Glutamatergic neuron (in vitro differentiated cells): ENCODE data around the gene VWA8. TPM values are rescaled to one million over a fixed set of nuclear protein-coding genes. Genes with fewer than 3 reads are reported as not detected.

Experiments
- DNase-seq: peaks from one replicate; pipeline ENCODE4 v3.0.0; 2022
- H3K27ac Mint-ChIP-seq: one replicate; pipeline ENCODE4 v1.8.0; 2020; ENCODE audit warnings: mild to moderate bottlenecking, mixed read lengths, inconsistent platforms; ENCODE audit not compliant: unreplicated experiment
- H3K27me3 Mint-ChIP-seq: one replicate; pipeline ENCODE4 v1.8.0; 2020; ENCODE audit warnings: mild to moderate bottlenecking, moderate library complexity, mixed read lengths, inconsistent platforms; ENCODE audit not compliant: unreplicated experiment
- H3K36me3 Mint-ChIP-seq: one replicate; pipeline ENCODE4 v1.8.0; 2020; ENCODE audit warnings: mild to moderate bottlenecking, mixed read lengths, inconsistent platforms; ENCODE audit not compliant: unreplicated experiment
- H3K4me1 Mint-ChIP-seq: one replicate; pipeline ENCODE4 v1.8.0; 2020; ENCODE audit warnings: mild to moderate bottlenecking, low read depth, mixed read lengths, inconsistent platforms; ENCODE audit not compliant: unreplicated experiment
- H3K4me3 Mint-ChIP-seq: one replicate; pipeline ENCODE4 v1.8.0; 2020; ENCODE audit warnings: mild to moderate bottlenecking, mixed read lengths, inconsistent platforms; ENCODE audit not compliant: unreplicated experiment
- H3K9me3 Mint-ChIP-seq: one replicate; pipeline ENCODE4 v1.8.0; 2020; ENCODE audit warnings: mild to moderate bottlenecking, moderate library complexity, mixed read lengths, inconsistent platforms; ENCODE audit not compliant: unreplicated experiment
- CTCF ChIP-seq: fragments of 200-600 bp; sonication (generic); IDR thresholded peaks from one replicate; pipeline ENCODE4 v1.5.0; 2021; ENCODE audit not compliant: partially characterized antibody, unreplicated experiment
- total RNA-seq: library from RNA; stranded (reverse); fragmentation: NEBNext Ultra II Directional; extraction: Animal tissue kit (Norgen Biotek cat#: 25700); gene quantifications from one replicate; pipeline ENCODE4 v1.2.1, GENCODE V29; 2021; ENCODE audit not compliant: unreplicated experiment

VWA8 gene
- total RNA-seq, 1 donor from 2014 or later, result 16.4 TPM

- no peak for TF ChIP-seq CTCF
- H3K4me1 Mint-ChIP-seq, result no peaks in the 10 kb centered on the region
- H3K27ac Mint-ChIP-seq, result no peak overlapping the region
- no peaks in the 10 kb centered on the region for H3K27me3 Mint-ChIP-seq
- H3K9me3 Mint-ChIP-seq, result peaks cover 1% of the 10 kb centered on the region
- no peak overlapping the region for H3K4me3 Mint-ChIP-seq
- DNase-seq, result no peak
- H3K36me3 Mint-ChIP-seq, result peaks cover 6% of the 10 kb centered on the region
These were observed 370.3 kb downstream of the VWA8 start for GRCh38 chr13:41590643-41591042.

- H3K27me3 Mint-ChIP-seq, result no peaks in the 10 kb centered on the region
- peaks cover 1% of the 10 kb centered on the region for H3K9me3 Mint-ChIP-seq
- no peak overlapping the region for H3K4me3 Mint-ChIP-seq
- no peak for TF ChIP-seq CTCF
- no peak overlapping the region for H3K27ac Mint-ChIP-seq
- peaks cover 6% of the 10 kb centered on the region for H3K36me3 Mint-ChIP-seq
- H3K4me1 Mint-ChIP-seq, result no peaks in the 10 kb centered on the region
- DNase-seq, result no peak
These were observed 370.8 kb downstream of the VWA8 start for GRCh38 chr13:41590122-41590521.

GRCh38 chr13:41589434-41589833, 371.5 kb downstream of the VWA8 start:
- Mint-ChIP-seq H3K4me1 (no peaks in the 10 kb centered on the region), H3K27ac (no peak overlapping the region), H3K9me3 (peaks cover 1% of the 10 kb centered on the region), H3K4me3 (no peak overlapping the region), H3K36me3 (peaks cover 6% of the 10 kb centered on the region), H3K27me3 (no peaks in the 10 kb centered on the region)
- DNase-seq, result no peak
- TF ChIP-seq CTCF, result no peak

DNA sequence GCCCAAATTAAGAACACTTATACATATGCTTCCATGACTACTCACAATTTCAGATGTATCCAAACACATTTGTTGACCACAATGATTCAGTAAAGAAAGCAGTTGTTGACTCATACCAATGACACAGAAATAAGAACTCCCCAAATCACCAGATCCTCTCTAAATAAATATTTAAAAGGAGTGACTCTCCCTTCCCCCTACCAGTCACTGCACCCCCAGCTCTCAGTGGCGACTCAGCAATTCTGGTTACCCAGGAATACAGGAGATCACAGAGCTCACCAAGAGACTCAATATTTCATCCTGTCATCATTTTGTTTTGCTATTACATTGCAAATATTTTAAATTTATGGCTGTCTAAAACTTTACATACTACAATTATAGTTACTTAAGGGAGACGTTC, 372.0 kb downstream of the VWA8 start:
- Mint-ChIP-seq H3K4me1 (no peaks in the 10 kb centered on the region), H3K36me3 (peaks cover 6% of the 10 kb centered on the region), H3K9me3 (peaks cover 1% of the 10 kb centered on the region), H3K27me3 (no peaks in the 10 kb centered on the region), H3K4me3 (no peak overlapping the region), H3K27ac (no peak overlapping the region)
- TF ChIP-seq CTCF, result no peak
- DNase-seq, result no peak

GRCh38 chr13:41588448-41588847, 372.5 kb downstream of the VWA8 start:
- no peak for TF ChIP-seq CTCF
- Mint-ChIP-seq H3K27me3 (no peaks in the 10 kb centered on the region), H3K4me1 (no peaks in the 10 kb centered on the region), H3K4me3 (no peak overlapping the region), H3K36me3 (peaks cover 6% of the 10 kb centered on the region), H3K9me3 (peaks cover 1% of the 10 kb centered on the region), H3K27ac (no peak overlapping the region)
- no peak for DNase-seq
